Measurements from ENCODE around the gene DPP4. TPM values are rescaled to one million over a fixed set of nuclear protein-coding genes. Genes with fewer than 3 reads are reported as not detected.

DPP4 gene
- polyA plus RNA-seq, 3 donors = 0.46 TPM; not detected in 2

GRCh38 chr2:161991991-161992390, 82.0 kb downstream of the DPP4 start:
- Histone ChIP-seq H3K4me1 (ENCODE audit: control insufficient read depth in 1 of 2, insufficient read depth in 2 of 2, low read length in 2 of 2) (peaks cover 3 to 9% of the 10 kb centered on the region in 2 donors), H3K27ac (ENCODE audit: low read depth in 1 of 2, low read length in 2 of 2) (no peak overlapping the region), H3K36me3 (replicated peaks in 1 of 2; ENCODE audit: control insufficient read depth in 1 of 2, insufficient read depth in 2 of 2, low read length in 2 of 2) (no peaks in the 10 kb centered on the region), H2AFZ (ENCODE audit: insufficient read depth, low read depth, low read length, poor library complexity, severe bottlenecking) (no peak overlapping the region), H3K4me3 (replicated peaks in 1 of 3; ENCODE audit: low read depth in 2 of 3, low read length in 3 of 3) (no peak overlapping the region), H3K9ac (ENCODE audit: insufficient read depth, low read length, poor library complexity, severe bottlenecking) (no peak overlapping the region), H3K79me2 (ENCODE audit: insufficient read depth, low read length) (no peaks in the 10 kb centered on the region), H3K9me3 (replicated peaks in 1 of 2; ENCODE audit: control insufficient read depth in 1 of 2, insufficient read depth in 1 of 2, low read length in 2 of 2) (no peaks in the 10 kb centered on the region), H3K4me2 (replicated peaks; ENCODE audit: extremely low read depth, low read length, poor library complexity, severe bottlenecking) (no peak overlapping the region), H3K27me3 (ENCODE audit: control insufficient read depth in 2 of 2, insufficient read depth in 2 of 2, low read length in 2 of 2) (no peaks in the 10 kb centered on the region), H4K20me1 (ENCODE audit: insufficient read depth, low read length) (no peaks in the 10 kb centered on the region)
- intact Hi-C loops (cut with micrococcal nuclease) = no loop called here
- no peak for TF ChIP-seq CTCF (IDR thresholded peaks at IDR 0.05)
- WGBS (ENCODE audit: insufficient coverage) = no CpG with 5 or more reads among the region's 1 CpG
- Mint-ChIP-seq H3K27me3 (ENCODE audit: low read depth in 3 of 3) (peaks cover 0 to 5% (median 0%) of the 10 kb centered on the region in 3 donors), H3K27ac (no peak overlapping the region), H3K9me3 (peaks cover 0 to 4% (median 0%) of the 10 kb centered on the region in 7 donors), H3K4me1 (peaks cover 20% of the 10 kb centered on the region), H3K4me3 (no peak overlapping the region), H3K36me3 (no peaks in the 10 kb centered on the region)
- DNase-seq = no peak

GRCh38 chr2:161990741-161991140, 83.3 kb downstream of the DPP4 start:
- no peaks in the 10 kb centered on the region for H3K9me3 ChIP-seq (replicated peaks in 1 of 2; ENCODE audit: control insufficient read depth in 1 of 2, insufficient read depth in 1 of 2, low read length in 2 of 2)
- Mint-ChIP-seq H3K36me3 (no peaks in the 10 kb centered on the region), H3K9me3 (peaks cover 0 to 4% (median 0%) of the 10 kb centered on the region in 7 donors), H3K4me3 (no peak overlapping the region), H3K4me1 (peaks cover 20% of the 10 kb centered on the region), H3K27ac (no peak overlapping the region), H3K27me3 (ENCODE audit: low read depth in 3 of 3) (peaks cover 0 to 5% (median 0%) of the 10 kb centered on the region in 3 donors)
- no peak for TF ChIP-seq CTCF (IDR thresholded peaks at IDR 0.05)
- no peak overlapping the region for H3K27ac ChIP-seq (ENCODE audit: low read depth in 1 of 2, low read length in 2 of 2)
- no peak overlapping the region for H3K4me3 ChIP-seq (replicated peaks in 1 of 3; ENCODE audit: low read depth in 2 of 3, low read length in 3 of 3)
- whole genome bisulfite sequencing (ENCODE audit: insufficient coverage) = no CpG with 5 or more reads among the region's 1 CpG
- no peak overlapping the region for H2AFZ ChIP-seq (ENCODE audit: insufficient read depth, low read depth, low read length, poor library complexity, severe bottlenecking)
- peaks cover 3 to 9% of the 10 kb centered on the region in 2 donors for H3K4me1 ChIP-seq (ENCODE audit: control insufficient read depth in 1 of 2, insufficient read depth in 2 of 2, low read length in 2 of 2)
- intact Hi-C loops (cut with micrococcal nuclease) = no loop called here
- H3K4me2 ChIP-seq (replicated peaks; ENCODE audit: extremely low read depth, low read length, poor library complexity, severe bottlenecking) = no peak overlapping the region
- H3K27me3 ChIP-seq (ENCODE audit: control insufficient read depth in 2 of 2, insufficient read depth in 2 of 2, low read length in 2 of 2) = no peaks in the 10 kb centered on the region
- no peaks in the 10 kb centered on the region for H3K36me3 ChIP-seq (replicated peaks in 1 of 2; ENCODE audit: control insufficient read depth in 1 of 2, insufficient read depth in 2 of 2, low read length in 2 of 2)
- H4K20me1 ChIP-seq (ENCODE audit: insufficient read depth, low read length) = no peaks in the 10 kb centered on the region
- H3K9ac ChIP-seq (ENCODE audit: insufficient read depth, low read length, poor library complexity, severe bottlenecking) = no peak overlapping the region
- peak; percentile 25 to 75 (median 47) for DNase-seq
- H3K79me2 ChIP-seq (ENCODE audit: insufficient read depth, low read length) = no peaks in the 10 kb centered on the region

Measured in CD14-positive monocyte (primary cell).